ENCODE measurements around the gene MATCAP1.

- no peak for TF ChIP-seq CTCF (IDR thresholded peaks at IDR 0.05)
- TF ChIP-seq POLR2A (IDR thresholded peaks at IDR 0.05): no peak
Observed at GRCh38 chr16:67230809-67231660, 47.3 kb upstream of the MATCAP1 start.
